G401 (cell line): Measurements from ENCODE around the gene UBE2J2. TPM values are rescaled to one million over a fixed set of nuclear protein-coding genes. Genes with fewer than 3 reads are reported as not detected.
"Not testable (repeated sequence)": the region's sequence is repeated elsewhere in the genome, so short reads cannot be mapped to it uniquely, and the experiment has no call there.

Experiments used
- DNase-seq: peaks from one replicate; pipeline ENCODE4 v3.0.0-alpha.2; 2015; ENCODE audit warnings: low spot score
- in situ Hi-C: cut with HindIII; loops from 2 replicates; pipeline ENCODE4 v1.10.0; 2016; ENCODE audit warnings: low sequenced_read_pairs, mixed read lengths
- total RNA-seq: library from RNA; depleted of rRNA; stranded (reverse); fragments of >200 nt; shearing (Covaris generic); gene quantifications from 2 replicates; pipeline ENCODE4 v1.2.3, GENCODE V29; 2014; rRNA removed

UBE2J2 gene
- 88.4 and 102 TPM in 2 replicates for total RNA-seq

- DNase-seq, result peak; percentile 90
- in situ Hi-C loops, result no loop called here
These were observed at the start of gene UBE2J2 for GRCh38 chr1:1273512-1274298. Gene UBE2J2 (minus strand): TSS chr1:1273854. CDS start chr1:1267992, 5,862 bp downstream.

GRCh38 chr1:1322952-1323351, 49.3 kb upstream of the UBE2J2 start:
- DNase-seq, result no peak
- in situ Hi-C loops, result no loop called here

GRCh38 chr1:1322418-1322817, 48.8 kb upstream of the UBE2J2 start:
- DNase-seq, result no peak
- in situ Hi-C loops, result no loop called here

- in situ Hi-C loops, result no loop called here
- no peak for DNase-seq
These were observed 47.8 kb upstream of the UBE2J2 start for GRCh38 chr1:1321477-1321876.

GRCh38 chr1:1320666-1321448, 47.2 kb upstream of the UBE2J2 start:
- in situ Hi-C loops, result no loop called here
- no peak for DNase-seq

- in situ Hi-C loops, result no loop called here
- no peak for DNase-seq
These were observed 45.9 kb upstream of the UBE2J2 start for GRCh38 chr1:1319646-1319941.

- in situ Hi-C loops, result no loop called here
- DNase-seq, result no peak
These were observed 45.4 kb upstream of the UBE2J2 start for GRCh38 chr1:1318777-1319645.

- in situ Hi-C loops, result no loop called here
- DNase-seq, result peak; percentile 50
These were observed 44.5 kb upstream of the UBE2J2 start for GRCh38 chr1:1318131-1318652.

GRCh38 chr1:1317420-1317819, 43.8 kb upstream of the UBE2J2 start:
- no peak for DNase-seq
- in situ Hi-C loops, result no loop called here

- DNase-seq, in situ Hi-C loops: not testable (repeated sequence)
These were observed 42.5 kb upstream of the UBE2J2 start for GRCh38 chr1:1316199-1316598.

GRCh38 chr1:1315435-1315954, 41.8 kb upstream of the UBE2J2 start:
- DNase-seq, result no peak

GRCh38 chr1:1314678-1315335, 41.2 kb upstream of the UBE2J2 start:
- DNase-seq, result no peak
- in situ Hi-C loops, result no loop called here

More at GRCh38 chr1:1315435-1315954, 41.8 kb upstream of the UBE2J2 start:
- in situ Hi-C loops, result no loop called here

- in situ Hi-C loops, result no loop called here
These were observed 40.6 kb upstream of the UBE2J2 start for GRCh38 chr1:1314237-1314586.

GRCh38 chr1:1313500-1314236, 40.0 kb upstream of the UBE2J2 start:
- no peak for DNase-seq
- in situ Hi-C loops, result no loop called here

More at GRCh38 chr1:1314237-1314586, 40.6 kb upstream of the UBE2J2 start:
- DNase-seq, result no peak

- in situ Hi-C loops, result no loop called here
- no peak for DNase-seq
These were observed 39.0 kb upstream of the UBE2J2 start for GRCh38 chr1:1312450-1313314.

- in situ Hi-C loops, result no loop called here
- no peak for DNase-seq
These were observed 37.8 kb upstream of the UBE2J2 start for GRCh38 chr1:1311107-1312104.
